B cell (primary cell): ENCODE measurements around the gene MAVS.

Experiments
- CTCF ChIP-seq: fragments of 200-600 bp; IDR thresholded peaks from one replicate; pipeline ENCODE4 v1.8.0; 2022; ENCODE audit warnings: antibody characterized with exemption, mild to moderate bottlenecking
- EZH2 ChIP-seq: IDR thresholded peaks from 2 replicates; pipeline ENCODE4 v1.6.1; 2012; ENCODE audit warnings: borderline replicate concordance, low read depth, mild to moderate bottlenecking, moderate library complexity, low read length; ENCODE audit not compliant: insufficient read depth, poor library complexity, severe bottlenecking

DNA sequence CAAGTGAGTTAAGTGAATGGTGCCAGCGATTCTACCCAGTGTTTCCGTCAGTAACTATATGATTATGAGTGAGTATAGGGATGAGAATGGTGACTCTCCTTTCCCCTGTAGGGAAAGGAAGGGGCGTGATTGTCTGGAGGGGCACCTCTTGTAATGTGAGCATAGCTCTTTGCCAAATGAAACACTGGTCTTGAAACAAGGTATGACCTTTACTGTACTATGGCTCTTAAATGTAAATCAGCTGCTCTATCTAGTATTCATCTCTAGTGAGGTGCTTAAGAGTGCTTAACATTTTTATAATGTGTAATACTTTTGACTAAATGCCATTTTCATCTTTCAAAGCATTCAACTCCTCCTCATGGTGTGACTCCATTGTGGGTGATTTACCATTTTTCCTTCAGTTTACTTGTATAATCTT, 53.6 kb downstream of the MAVS start:
- TF ChIP-seq CTCF (no peak), EZH2 (no peak)
